Measurements from ENCODE around the gene UBXN6.

UBXN6 gene

GRCh38 chr19:4409123-4409933 is 48.3 kb downstream of the UBXN6 start:
- no peak overlapping the region for H3K27ac ChIP-seq (ENCODE audit: low read depth, low read length)
- no peak overlapping the region for H3K9ac ChIP-seq (ENCODE audit: low read length)
- no peak overlapping the region for H3K4me2 ChIP-seq (ENCODE audit: low read depth, low read length, poor library complexity, severe bottlenecking)
- no peaks in the 10 kb centered on the region; the same call in 1 of the 2 replicates for H3F3A ChIP-seq (ENCODE audit: insufficient read depth)
- H3K27me3 ChIP-seq (ENCODE audit: low read length) = no peaks in the 10 kb centered on the region
- peaks cover 87% of the 10 kb centered on the region for H3K79me2 ChIP-seq (ENCODE audit: insufficient read depth, low read length)
- TF ChIP-seq CTCF (IDR thresholded peaks at IDR 0.05; ENCODE audit: insufficient read depth, low read length, poor library complexity, severe bottlenecking) (no peak), EZH2phosphoT487 (conservative IDR thresholded peaks at IDR 0.05; ENCODE audit: low read length) (no peak)
- H3K36me3 ChIP-seq (ENCODE audit: low read length) = peaks cover 22% of the 10 kb centered on the region; the same call in 1 of the 2 replicates
- no peak overlapping the region for H3K4me3 ChIP-seq (ENCODE audit: insufficient read depth, low read length, poor library complexity, severe bottlenecking)
- no peak overlapping the region for H2AFZ ChIP-seq (ENCODE audit: low read depth, low read length, severe bottlenecking)
- no peaks in the 10 kb centered on the region for H3K9me3 ChIP-seq (ENCODE audit: insufficient read depth, low read length)
- peaks cover 16% of the 10 kb centered on the region for H4K20me1 ChIP-seq (ENCODE audit: low read depth, low read length)
- no peaks in the 10 kb centered on the region for H3K9me2 ChIP-seq (replicated peaks; ENCODE audit: insufficient read depth, low read length)

- Histone ChIP-seq H3K27ac (ENCODE audit: low read depth, low read length) (no peak overlapping the region), H3K9me2 (replicated peaks; ENCODE audit: insufficient read depth, low read length) (no peaks in the 10 kb centered on the region), H3K9ac (ENCODE audit: low read length) (no peak overlapping the region), H3K27me3 (ENCODE audit: low read length) (no peaks in the 10 kb centered on the region), H3K4me2 (ENCODE audit: low read depth, low read length, poor library complexity, severe bottlenecking) (no peak overlapping the region), H3K9me3 (ENCODE audit: insufficient read depth, low read length) (no peaks in the 10 kb centered on the region), H3K4me3 (ENCODE audit: insufficient read depth, low read length, poor library complexity, severe bottlenecking) (no peak overlapping the region), H4K20me1 (ENCODE audit: low read depth, low read length) (peaks cover 5% of the 10 kb centered on the region; the same call in 1 of the 2 replicates), H2AFZ (ENCODE audit: low read depth, low read length, severe bottlenecking) (no peak overlapping the region), H3F3A (ENCODE audit: insufficient read depth) (peaks cover 2% of the 10 kb centered on the region; the same call in 1 of the 2 replicates), H3K36me3 (ENCODE audit: low read length) (peaks cover 13% of the 10 kb centered on the region; the same call in 1 of the 2 replicates), H3K79me2 (ENCODE audit: insufficient read depth, low read length) (peaks cover 80% of the 10 kb centered on the region)
- TF ChIP-seq CTCF (IDR thresholded peaks at IDR 0.05; ENCODE audit: insufficient read depth, low read length, poor library complexity, severe bottlenecking) (no peak), EZH2phosphoT487 (conservative IDR thresholded peaks at IDR 0.05; ENCODE audit: low read length) (no peak)
These were observed 51.0 kb downstream of the UBXN6 start for GRCh38 chr19:4406626-4407025.

GRCh38 chr19:4405977-4406376 is 51.6 kb downstream of the UBXN6 start:
- Histone ChIP-seq H3K9ac (ENCODE audit: low read length) (no peak overlapping the region), H3K79me2 (ENCODE audit: insufficient read depth, low read length) (peaks cover 78% of the 10 kb centered on the region), H3K36me3 (ENCODE audit: low read length) (peaks cover 13% of the 10 kb centered on the region; the same call in 1 of the 2 replicates), H3K27me3 (ENCODE audit: low read length) (no peaks in the 10 kb centered on the region), H3K4me3 (ENCODE audit: insufficient read depth, low read length, poor library complexity, severe bottlenecking) (no peak overlapping the region), H3K27ac (ENCODE audit: low read depth, low read length) (no peak overlapping the region), H3K4me2 (ENCODE audit: low read depth, low read length, poor library complexity, severe bottlenecking) (no peak overlapping the region), H4K20me1 (ENCODE audit: low read depth, low read length) (peaks cover 5% of the 10 kb centered on the region; the same call in 1 of the 2 replicates), H3K9me2 (replicated peaks; ENCODE audit: insufficient read depth, low read length) (no peaks in the 10 kb centered on the region), H3K9me3 (ENCODE audit: insufficient read depth, low read length) (no peaks in the 10 kb centered on the region), H3F3A (ENCODE audit: insufficient read depth) (peaks cover 8% of the 10 kb centered on the region; the same call in 1 of the 2 replicates), H2AFZ (ENCODE audit: low read depth, low read length, severe bottlenecking) (no peak overlapping the region)
- no peak for TF ChIP-seq EZH2phosphoT487 (conservative IDR thresholded peaks at IDR 0.05; ENCODE audit: low read length)
- TF ChIP-seq CTCF (IDR thresholded peaks at IDR 0.05; ENCODE audit: insufficient read depth, low read length, poor library complexity, severe bottlenecking) = no peak
